NCI-H2107 treated with DMSO at 0.1 percent for 48 hours (cell line): Measurements from ENCODE around the gene LCN15.
"Not testable (repeated sequence)": the region's sequence is repeated elsewhere in the genome, so short reads cannot be mapped to it uniquely, and the experiment has no call there.

Experiments
- DNase-seq: peaks from one replicate; lab custom pipeline; 2025; ENCODE audit not compliant: unreplicated experiment; lab: John Stamatoyannopoulos, UW

Gene LCN15, protein sequence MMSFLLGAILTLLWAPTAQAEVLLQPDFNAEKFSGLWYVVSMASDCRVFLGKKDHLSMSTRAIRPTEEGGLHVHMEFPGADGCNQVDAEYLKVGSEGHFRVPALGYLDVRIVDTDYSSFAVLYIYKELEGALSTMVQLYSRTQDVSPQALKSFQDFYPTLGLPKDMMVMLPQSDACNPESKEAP

GRCh38 chr9:136764301-136764891 lies at the start of gene LCN15:
LCN15 (minus strand) TSS chr9:136764518; CDS start chr9:136764488, 30 bp downstream.
- peak; percentile 51 for DNase-seq

DNA sequence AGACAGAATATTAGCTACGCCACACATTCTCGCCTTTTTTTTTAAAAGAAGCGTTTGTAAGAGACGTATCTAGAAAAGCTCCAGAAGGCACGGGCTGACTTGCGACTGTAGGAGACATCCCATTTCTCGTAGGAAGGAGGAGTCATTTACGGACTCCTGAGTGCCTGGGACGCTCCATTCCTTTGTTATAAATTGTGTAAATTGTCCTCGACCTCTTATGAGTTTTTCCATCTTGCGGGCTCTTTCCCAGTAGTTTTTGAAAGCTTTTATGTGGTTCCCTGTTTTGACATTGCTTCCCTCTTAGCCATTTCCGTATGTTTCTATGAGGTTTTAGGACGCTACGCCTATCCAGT lies 44.5 kb upstream of the LCN15 start:
- DNase-seq: no peak

DNA sequence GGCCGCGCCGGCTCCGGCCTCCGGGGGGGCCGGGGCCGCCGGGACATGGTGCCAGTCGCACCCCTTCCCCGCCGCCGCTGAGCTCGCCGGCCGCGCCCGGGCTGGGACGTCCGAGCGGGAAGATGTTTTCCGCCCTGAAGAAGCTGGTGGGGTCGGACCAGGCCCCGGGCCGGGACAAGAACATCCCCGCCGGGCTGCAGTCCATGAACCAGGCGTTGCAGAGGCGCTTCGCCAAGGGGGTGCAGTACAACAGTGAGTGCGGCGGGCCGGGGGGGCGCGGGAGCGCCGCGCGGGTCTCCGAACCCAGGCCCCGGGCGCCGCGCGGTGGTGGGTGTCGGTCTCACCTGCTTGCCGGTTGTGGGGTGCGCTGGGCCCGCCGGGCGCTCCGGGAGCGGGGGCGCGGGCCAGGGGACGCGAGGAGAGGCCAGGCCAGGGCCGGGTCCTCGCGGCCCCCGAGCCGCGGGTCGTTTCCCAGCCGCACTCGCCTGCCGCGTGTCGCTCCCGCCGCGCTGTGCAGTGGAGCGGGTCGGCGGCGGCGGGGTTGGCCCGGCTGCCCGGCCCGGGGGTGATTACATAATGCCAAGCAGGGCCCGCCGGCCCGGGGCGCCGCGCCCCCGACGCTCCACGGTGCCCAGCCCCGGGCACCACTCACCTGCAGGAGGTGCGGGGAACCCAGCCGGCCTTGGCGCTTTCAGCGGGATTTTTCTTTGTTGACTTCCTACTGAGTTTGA lies 43.9 kb upstream of the LCN15 start:
- DNase-seq: no peak

DNA sequence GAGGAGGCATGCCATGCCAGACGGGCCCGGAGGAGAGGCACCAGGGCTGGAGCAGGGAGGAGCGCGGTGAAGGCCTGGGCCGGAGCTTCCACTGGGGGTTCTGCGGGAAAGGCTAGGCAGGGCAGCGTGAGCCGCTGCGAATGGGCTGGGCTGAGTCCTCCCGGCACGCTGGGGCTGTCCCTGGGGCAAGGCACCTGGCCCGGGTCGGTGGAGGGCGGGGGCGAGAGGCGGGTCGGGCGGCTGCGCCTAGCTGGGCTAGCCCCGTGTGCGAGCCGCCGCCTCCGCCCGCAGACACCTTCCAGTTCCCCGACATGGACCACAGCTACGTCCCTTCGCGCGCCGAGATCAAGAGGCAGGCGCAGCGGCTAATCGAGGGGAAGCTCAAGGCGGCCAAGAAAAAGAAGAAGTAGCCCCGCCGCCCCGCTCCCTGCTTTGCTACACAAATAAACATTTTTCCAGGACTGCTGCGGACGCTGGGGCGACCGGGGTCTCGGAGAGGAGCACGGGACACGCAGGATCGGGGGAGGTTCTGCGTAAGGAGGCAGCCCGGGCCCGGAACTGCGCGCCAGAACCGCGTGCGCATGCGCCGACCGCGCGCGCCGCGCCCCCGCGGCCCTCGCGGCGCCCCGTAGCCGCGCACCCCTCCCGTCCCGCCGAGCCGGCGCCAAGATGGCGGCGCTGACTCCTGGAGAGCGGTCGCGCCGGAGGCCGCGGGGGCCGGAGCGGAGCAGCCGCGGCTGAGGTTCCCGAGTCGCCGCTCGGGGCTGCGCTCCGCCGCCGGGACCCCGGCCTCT lies 43.2 kb upstream of the LCN15 start, which contains the start of gene RABL6:
Gene RABL6 (plus strand): TSS at position 668 of the 794 bp plus-strand sequence. CDS start 249 bp downstream, outside the sequence.
- peak; percentile 45 for DNase-seq

- DNase-seq: no peak
These were observed 42.4 kb upstream of the LCN15 start for GRCh38 chr9:136806631-136807201.

DNA sequence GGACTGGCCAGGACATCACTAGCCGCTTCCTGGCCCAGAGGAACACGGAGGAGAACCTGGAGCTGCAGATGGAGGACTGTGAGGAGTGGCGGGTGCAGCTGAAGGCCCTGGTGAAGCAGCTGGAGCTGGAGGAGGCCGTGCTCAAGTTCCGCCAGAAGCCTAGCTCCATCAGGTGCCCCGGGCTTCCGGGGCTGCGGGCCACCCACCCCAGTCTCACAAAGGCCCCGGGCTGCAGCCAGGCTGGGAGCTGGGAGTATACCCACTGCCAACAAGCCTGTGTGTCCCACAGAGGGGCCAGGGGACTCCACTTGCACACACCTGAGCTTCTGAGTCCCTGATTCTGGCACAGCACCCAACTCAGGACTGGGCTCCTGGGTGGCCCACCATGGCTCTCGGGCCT lies 41.7 kb upstream of the LCN15 start:
- no peak for DNase-seq

- no peak for DNase-seq
These were observed 41.0 kb upstream of the LCN15 start for GRCh38 chr9:136805207-136805740.

DNA sequence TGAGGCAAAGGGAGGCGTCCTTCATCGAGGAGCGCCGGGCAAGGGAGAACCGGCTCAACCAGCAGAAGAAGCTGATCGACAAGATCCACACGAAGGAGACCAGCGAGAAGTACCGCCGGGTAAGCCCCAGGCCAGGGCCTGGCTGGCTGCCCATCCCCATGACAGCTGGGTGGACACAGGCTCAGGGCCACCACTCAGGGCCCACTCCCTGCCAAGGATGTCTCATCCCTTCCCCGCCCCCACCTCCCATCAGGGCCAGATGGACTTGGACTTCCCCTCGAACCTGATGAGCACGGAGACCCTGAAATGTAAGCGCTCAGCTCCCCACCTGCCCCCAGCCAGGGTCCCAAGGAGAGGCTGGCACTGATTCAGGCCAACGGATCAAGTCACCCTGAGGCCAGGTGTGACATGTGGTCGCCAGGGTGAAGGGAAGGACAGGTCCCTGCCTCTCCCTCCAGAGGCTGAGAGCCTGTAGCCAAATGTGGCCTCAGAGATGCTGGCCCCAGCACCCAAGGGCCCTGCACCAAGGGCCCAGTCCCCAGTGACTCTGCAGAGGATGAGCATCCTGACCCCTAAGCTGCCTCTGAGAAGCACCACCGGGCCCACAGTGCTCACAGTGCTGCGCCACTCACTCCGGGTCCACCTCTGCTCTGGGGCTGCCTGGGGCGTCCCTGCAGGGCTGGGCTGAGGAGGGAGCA lies 40.3 kb upstream of the LCN15 start:
- no peak for DNase-seq

DNA sequence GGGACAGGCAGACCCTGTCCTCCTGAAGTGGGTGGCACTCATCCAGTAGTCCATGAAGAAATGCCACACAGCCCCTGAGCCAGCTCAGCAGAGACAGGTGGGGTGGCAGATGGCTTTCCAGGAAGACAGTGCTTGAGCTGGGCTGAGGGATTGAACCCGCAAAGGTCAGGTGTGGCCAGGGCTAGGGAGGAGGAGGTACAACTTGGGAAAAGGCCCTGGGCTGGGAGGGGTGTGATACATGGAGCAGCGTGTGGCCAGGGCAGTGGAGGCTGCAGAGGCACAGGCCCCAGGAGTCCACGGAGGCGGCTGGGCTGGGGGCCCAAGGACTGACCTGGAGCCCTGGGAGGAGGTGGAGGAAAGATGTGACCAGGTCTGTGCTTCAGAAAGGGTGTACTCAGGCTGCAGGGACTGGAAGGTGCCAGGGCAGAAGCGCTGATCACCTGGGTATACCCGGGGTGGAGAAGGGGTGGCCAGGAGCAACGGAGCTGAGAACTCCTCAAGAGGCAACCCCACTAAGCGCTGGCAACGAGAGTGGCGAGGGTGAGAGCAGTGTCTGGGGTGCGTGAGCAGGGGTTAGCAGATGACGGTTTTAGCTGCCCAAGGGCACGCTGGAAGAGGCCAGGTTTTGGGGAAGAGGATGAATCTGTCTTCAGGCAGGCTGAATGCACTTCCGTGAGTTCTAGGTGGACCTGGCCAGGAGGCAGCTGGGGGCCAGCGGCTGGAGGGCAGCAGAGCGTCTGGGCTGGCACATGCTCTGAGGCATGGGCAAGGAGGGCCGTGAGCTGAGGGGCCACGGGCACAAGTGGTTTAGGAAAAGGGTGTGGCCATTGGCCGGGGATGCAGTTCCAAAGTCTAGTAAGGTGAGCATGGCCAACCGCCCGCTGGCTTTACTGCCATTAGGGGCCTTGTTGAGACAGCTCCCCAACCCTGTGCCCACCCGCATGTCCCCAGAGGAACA lies 39.5 kb upstream of the LCN15 start:
- no peak for DNase-seq

- DNase-seq: not testable (repeated sequence)
These were observed 38.8 kb upstream of the LCN15 start for GRCh38 chr9:136803009-136803550.

DNA sequence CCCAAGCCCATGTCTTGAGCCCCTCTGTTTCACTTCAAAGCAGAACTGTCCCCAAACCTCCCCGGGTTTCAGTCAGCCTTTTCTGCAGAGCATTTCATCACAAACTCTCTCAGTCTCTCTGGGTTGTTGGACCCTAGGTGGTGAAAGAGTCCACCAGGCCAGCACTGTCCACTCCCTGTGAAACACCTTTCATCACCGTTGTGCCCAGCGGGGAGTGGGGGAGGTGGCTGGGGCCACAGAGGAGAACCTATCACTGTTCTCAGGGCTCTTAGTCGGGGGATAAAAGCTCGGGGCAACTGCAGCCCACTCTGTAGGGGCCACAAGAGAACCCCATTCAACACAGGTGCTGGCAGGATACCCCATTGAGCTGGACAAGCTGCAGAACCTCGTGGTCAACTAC lies 38.0 kb upstream of the LCN15 start:
- DNase-seq: no peak

DNA sequence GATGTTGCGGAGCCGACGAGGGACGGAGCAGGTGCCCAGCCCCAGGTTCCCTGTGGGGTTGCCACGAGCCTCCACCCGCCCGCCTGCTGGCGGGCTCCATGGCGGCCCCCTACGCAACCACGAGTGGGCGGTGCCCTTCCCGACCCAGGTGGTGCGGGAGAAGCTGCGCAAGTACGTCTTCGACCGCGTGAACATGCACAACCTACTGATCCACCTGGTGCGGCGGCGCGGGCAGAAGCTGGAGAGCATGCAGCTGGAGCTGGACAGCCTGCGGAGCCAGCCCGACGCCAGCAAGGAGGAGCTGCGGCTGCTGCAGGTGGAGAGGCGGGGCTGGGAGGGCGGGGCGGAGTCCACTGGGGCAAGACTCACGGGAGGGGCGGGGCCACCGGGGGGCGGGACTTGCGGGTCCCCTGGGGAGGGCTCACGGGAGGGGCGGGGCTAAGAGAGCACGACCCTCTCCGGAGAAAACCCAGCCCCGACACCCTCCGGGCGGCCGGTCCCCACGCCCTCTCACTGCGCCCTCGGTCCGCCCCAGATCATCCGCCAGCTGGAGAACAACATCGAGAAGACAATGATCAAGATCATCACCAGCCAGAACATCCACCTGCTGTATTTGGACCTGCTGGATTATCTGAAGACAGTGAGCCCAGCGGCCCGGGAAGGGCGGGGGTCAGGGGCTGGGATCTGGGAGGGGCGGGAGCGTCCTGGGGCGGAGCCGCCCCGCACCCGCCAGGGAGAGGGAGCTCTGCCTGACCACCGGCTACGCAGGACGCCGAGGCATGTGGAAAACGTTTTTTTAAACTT lies 35.7 kb upstream of the LCN15 start:
- DNase-seq: peak; percentile 81

DNA sequence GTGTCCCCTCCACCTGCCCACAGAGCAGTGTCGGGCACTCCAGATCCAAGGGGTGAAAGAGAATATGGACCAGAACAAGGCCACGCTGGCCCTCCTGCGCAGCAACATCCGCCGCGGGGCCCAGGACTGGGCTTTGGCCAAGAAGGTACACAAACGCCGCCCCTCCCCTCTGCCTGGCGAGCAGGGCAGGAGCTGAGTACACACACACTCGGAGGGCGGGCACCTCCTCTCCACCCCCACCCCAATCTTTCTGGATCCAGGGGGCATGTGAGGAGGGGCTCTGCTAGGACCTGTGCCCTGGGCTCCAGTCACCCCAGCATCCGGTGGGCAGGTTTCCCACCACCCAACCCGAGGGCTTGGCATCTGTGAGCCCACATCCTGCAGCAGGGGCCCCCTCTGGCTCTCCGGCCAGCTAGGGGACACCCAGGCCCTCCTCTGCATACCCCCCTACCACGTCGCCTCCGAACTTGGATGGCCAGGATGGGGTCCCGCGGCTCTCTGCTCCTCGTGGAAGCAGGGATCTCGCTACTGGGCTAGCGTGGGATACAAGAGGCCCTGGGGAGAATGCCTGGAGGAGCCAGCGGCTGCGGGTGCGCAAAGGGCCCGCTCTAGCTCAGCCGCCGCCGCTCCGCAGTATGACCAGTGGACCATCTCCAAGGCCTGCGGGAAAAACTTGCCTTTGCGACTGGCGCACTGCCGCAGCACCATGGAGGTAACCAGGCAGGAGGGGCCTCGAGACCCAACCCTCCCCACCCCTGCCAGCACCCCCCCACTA lies 34.9 kb upstream of the LCN15 start:
- no peak for DNase-seq

- DNase-seq: no peak
These were observed 34.4 kb upstream of the LCN15 start for GRCh38 chr9:136798708-136799078.

GRCh38 chr9:136796775-136797347 lies 32.5 kb upstream of the LCN15 start:
- DNase-seq: not testable (repeated sequence)

- no peak for DNase-seq
These were observed 32.0 kb upstream of the LCN15 start, which contains the start of gene CCDC183 for GRCh38 chr9:136796238-136796774. CCDC183 (plus strand) TSS chr9:136796338; CDS start chr9:136796398, 60 bp downstream.

GRCh38 chr9:136795000-136795348 lies 30.7 kb upstream of the LCN15 start:
- DNase-seq: no peak
